ENCODE measurements around the gene GBA2.

DNA sequence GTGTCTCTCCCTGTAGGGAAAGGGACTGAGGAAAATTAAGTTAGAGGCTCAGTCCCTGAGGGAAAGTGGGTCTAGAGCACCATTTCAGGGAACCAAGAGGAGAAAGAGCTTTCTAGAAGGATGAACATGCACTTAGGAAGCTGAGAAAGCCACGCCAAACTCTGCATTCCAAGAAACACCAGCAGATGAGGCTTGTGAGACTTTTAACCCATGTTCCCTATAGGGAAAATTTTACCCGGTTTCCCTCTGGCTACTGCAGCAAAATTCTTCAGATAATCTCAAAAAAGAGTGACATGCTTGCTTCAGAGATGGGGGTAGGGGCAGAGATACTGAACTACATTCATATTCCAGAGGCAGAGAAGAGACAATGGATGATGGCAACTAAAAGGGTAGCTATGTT is 25.6 kb downstream of the GBA2 start:
- TF ChIP-seq EP300 (IDR thresholded peaks at IDR 0.05): no peak
- TF ChIP-seq, protein P1, sequence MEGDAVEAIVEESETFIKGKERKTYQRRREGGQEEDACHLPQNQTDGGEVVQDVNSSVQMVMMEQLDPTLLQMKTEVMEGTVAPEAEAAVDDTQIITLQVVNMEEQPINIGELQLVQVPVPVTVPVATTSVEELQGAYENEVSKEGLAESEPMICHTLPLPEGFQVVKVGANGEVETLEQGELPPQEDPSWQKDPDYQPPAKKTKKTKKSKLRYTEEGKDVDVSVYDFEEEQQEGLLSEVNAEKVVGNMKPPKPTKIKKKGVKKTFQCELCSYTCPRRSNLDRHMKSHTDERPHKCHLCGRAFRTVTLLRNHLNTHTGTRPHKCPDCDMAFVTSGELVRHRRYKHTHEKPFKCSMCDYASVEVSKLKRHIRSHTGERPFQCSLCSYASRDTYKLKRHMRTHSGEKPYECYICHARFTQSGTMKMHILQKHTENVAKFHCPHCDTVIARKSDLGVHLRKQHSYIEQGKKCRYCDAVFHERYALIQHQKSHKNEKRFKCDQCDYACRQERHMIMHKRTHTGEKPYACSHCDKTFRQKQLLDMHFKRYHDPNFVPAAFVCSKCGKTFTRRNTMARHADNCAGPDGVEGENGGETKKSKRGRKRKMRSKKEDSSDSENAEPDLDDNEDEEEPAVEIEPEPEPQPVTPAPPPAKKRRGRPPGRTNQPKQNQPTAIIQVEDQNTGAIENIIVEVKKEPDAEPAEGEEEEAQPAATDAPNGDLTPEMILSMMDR (IDR thresholded peaks at IDR 0.05): no peak
